ENCODE measurements around the gene LSM2. TPM values are rescaled to one million over a fixed set of nuclear protein-coding genes. Genes with fewer than 3 reads are reported as not detected.

Gene LSM2
- total RNA-seq, 2 donors from 2014 or later: 94.6 to 113 TPM

DNA sequence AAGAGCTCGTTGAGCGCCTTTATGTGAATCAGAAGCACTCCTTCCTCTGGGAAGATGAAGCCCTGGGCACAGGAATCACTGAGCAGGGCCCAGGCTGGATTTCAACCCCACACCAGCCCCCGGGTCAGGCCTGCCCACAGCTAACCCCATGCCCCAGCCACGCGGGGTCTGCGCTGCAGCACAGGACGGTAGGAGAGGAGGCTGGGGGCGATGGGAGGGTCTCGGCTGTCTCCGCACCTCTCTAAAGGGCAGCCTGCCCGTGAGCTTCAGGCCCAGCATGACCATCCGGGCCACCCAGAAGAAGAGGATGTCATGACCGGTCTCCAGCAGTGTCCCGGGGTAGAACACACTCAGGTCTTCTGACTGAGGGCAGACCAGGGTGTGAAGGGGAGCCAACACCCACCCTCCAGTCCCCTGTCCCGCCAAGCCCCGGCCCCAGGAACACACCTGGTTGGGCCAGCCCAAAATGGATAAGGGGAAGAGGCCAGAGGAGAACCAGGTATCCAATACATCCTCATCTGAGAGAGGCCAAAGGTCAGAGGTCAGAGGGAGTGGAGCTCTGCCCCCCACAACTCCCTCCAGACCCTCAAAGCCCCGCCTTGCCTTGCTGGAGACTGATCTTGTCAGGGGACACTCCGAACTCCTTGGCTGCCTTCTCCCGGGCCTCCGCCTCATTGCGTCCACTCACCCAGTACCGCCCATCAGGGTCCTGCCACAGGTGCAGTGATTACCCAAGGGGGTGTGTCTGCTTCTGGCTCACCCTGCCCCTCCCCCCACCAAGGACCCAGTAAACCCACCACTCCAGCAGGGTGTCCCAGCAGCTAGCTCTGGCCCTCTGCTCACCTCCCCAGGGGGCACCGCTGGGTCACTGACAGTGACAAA, 25.3 kb downstream of the LSM2 start:
- H3K27ac Mint-ChIP-seq: no peak overlapping the region
- H3K36me3 Mint-ChIP-seq: no peaks in the 10 kb centered on the region
- H3K4me1 Mint-ChIP-seq (ENCODE audit: low read depth in 2 of 2): peaks cover 6 to 11% of the 10 kb centered on the region in 2 donors

DNA sequence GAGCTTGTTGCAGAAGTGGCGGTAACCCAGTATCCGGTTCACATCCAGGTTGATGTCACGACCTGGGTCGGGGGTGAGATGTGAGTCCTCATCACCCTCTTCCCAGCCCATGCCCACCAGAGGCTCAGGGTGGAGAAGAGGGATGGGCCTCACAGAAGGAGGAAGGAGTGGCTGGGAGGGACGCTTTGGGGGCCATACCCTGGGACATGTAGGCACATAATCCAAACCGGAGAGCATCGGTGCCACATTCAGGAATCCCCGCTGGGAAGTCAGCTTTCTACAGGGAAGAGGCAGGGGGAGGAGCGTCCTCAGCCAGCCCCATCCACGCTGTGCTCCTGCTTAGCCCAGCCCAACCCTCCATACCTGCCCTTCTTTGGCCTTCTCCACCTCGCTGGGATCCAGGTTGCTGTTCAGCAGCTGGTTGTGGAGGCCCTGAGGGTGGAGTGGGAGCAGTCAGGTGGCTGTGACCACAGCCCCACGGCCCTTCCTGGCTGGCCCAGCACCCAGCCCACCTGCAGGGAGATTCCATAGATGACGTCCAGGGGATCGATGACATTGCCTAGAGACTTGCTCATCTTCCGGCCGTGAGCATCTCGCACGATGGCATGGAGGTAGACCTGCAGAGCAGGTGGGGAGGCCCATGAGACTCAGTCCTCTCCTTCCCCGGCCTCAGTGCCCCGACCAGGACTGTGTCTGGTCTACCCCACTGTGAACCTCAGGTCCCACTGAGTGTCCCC, 26.1 kb downstream of the LSM2 start:
- ATAC-seq (no peak), DNase-seq (ENCODE audit: low spot score) (no peak)
- Mint-ChIP-seq H3K9me3 (no peaks in the 10 kb centered on the region), H3K27me3 (no peaks in the 10 kb centered on the region), H3K36me3 (no peaks in the 10 kb centered on the region), H3K27ac (no peak overlapping the region), H3K4me3 (no peak overlapping the region), H3K4me1 (ENCODE audit: low read depth in 2 of 2) (peaks cover 10 to 14% of the 10 kb centered on the region in 2 donors)

More for the DNA sequence above, 25.3 kb downstream of the LSM2 start:
- no peak for ATAC-seq
- Mint-ChIP-seq H3K4me3 (no peak overlapping the region), H3K27me3 (no peaks in the 10 kb centered on the region), H3K9me3 (no peaks in the 10 kb centered on the region)
- no peak for DNase-seq (ENCODE audit: low spot score)

DNA sequence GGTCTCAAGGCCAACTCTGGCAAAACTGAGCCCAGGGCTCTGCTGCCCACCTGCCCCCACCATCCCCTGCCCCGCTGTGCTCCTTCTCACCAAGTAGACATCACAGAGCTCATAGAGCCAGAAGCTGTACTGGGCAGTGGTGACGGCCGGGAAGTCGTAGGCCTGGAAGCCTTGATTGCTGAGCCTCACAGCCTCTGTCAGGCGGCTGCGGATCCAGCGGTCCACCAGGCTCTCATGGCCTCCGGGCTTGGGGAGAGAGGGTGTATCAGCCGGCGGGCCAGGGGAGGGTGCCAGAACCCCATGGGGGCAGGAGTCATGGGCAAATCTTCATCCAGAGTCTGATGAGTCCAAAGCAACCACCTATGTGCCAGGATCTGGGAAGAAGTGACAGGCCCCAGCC, 26.9 kb downstream of the LSM2 start:
- Mint-ChIP-seq H3K4me3 (no peak overlapping the region), H3K36me3 (no peaks in the 10 kb centered on the region), H3K27me3 (no peaks in the 10 kb centered on the region), H3K27ac (no peak overlapping the region), H3K9me3 (no peaks in the 10 kb centered on the region), H3K4me1 (ENCODE audit: low read depth in 2 of 2) (peaks cover 14% of the 10 kb centered on the region in 2 donors)
- ATAC-seq: no peak
- DNase-seq (ENCODE audit: low spot score): no peak

- H3K9me3 Mint-ChIP-seq: no peaks in the 10 kb centered on the region
- H3K4me1 Mint-ChIP-seq (ENCODE audit: low read depth in 2 of 2): peaks cover 14% of the 10 kb centered on the region in 2 donors
- no peak overlapping the region for H3K4me3 Mint-ChIP-seq
Observed at GRCh38 chr6:31778999-31779885, 27.5 kb downstream of the LSM2 start.

GRCh38 chr6:31778193-31778592, 28.6 kb downstream of the LSM2 start:
- Mint-ChIP-seq H3K27ac (peak overlapping the region in 1 of 2 donors; percentile 79), H3K4me1 (ENCODE audit: low read depth in 2 of 2) (peaks cover 14% of the 10 kb centered on the region in 2 donors), H3K9me3 (no peaks in the 10 kb centered on the region), H3K36me3 (no peaks in the 10 kb centered on the region), H3K27me3 (no peaks in the 10 kb centered on the region), H3K4me3 (no peak overlapping the region)
- DNase-seq (ENCODE audit: low spot score) (no peak), ATAC-seq (no peak)

More at GRCh38 chr6:31778999-31779885, 27.5 kb downstream of the LSM2 start:
- no peak for DNase-seq (ENCODE audit: low spot score)
- Mint-ChIP-seq H3K36me3 (no peaks in the 10 kb centered on the region), H3K27ac (no peak overlapping the region), H3K27me3 (no peaks in the 10 kb centered on the region)
- ATAC-seq: no peak

GRCh38 chr6:31777667-31778050, 29.1 kb downstream of the LSM2 start:
- DNase-seq (ENCODE audit: low spot score) (no peak), ATAC-seq (no peak)
- Mint-ChIP-seq H3K9me3 (no peaks in the 10 kb centered on the region), H3K4me1 (ENCODE audit: low read depth in 2 of 2) (peaks cover 17 to 18% of the 10 kb centered on the region in 2 donors), H3K27ac (peak overlapping the region; percentile 16 to 79), H3K4me3 (no peak overlapping the region), H3K36me3 (no peaks in the 10 kb centered on the region), H3K27me3 (no peaks in the 10 kb centered on the region)

GRCh38 chr6:31776989-31777666, 29.6 kb downstream of the LSM2 start, which contains the start of gene VWA7:
Gene VWA7 (minus strand): TSS chr6:31777328. CDS start chr6:31776779, 549 bp downstream.
- no peaks in the 10 kb centered on the region for H3K9me3 Mint-ChIP-seq
- ATAC-seq (peak; percentile 84 to 85), DNase-seq (ENCODE audit: low spot score) (peak; percentile 71)

GRCh38 chr6:31776485-31776988, 30.2 kb downstream of the LSM2 start:
- no peaks in the 10 kb centered on the region for H3K9me3 Mint-ChIP-seq
- no peaks in the 10 kb centered on the region for H3K36me3 Mint-ChIP-seq
- peak overlapping the region; percentile 16 for H3K4me3 Mint-ChIP-seq
- no peaks in the 10 kb centered on the region for H3K27me3 Mint-ChIP-seq
- peaks cover 18 to 19% of the 10 kb centered on the region in 2 donors for H3K4me1 Mint-ChIP-seq (ENCODE audit: low read depth in 2 of 2)
- peak overlapping the region in 1 of 2 donors; percentile 79 for H3K27ac Mint-ChIP-seq
- ATAC-seq (no peak), DNase-seq (ENCODE audit: low spot score) (no peak)

More at GRCh38 chr6:31776989-31777666, 29.6 kb downstream of the LSM2 start, which contains the start of gene VWA7:
- Mint-ChIP-seq H3K27ac (peak within 1 kb of the TSS; percentile 16 to 79), H3K4me3 (peak within 1 kb of the TSS; percentile 16), H3K4me1 (ENCODE audit: low read depth in 2 of 2) (peaks cover 18 to 19% of the 10 kb centered on the region in 2 donors), H3K36me3 (no peaks in the 10 kb centered on the region), H3K27me3 (no peaks in the 10 kb centered on the region)

GRCh38 chr6:31775633-31776484, 30.9 kb downstream of the LSM2 start:
- no peaks in the 10 kb centered on the region for H3K9me3 Mint-ChIP-seq
- peak overlapping the region; percentile 16 for H3K4me3 Mint-ChIP-seq
- DNase-seq (ENCODE audit: low spot score): no peak
- no peak for ATAC-seq
- peak overlapping the region in 1 of 2 donors; percentile 79 for H3K27ac Mint-ChIP-seq
- H3K27me3 Mint-ChIP-seq: no peaks in the 10 kb centered on the region
- H3K36me3 Mint-ChIP-seq: no peaks in the 10 kb centered on the region
- H3K4me1 Mint-ChIP-seq (ENCODE audit: low read depth in 2 of 2): peaks cover 23 to 24% of the 10 kb centered on the region in 2 donors

GRCh38 chr6:31775184-31775583, 31.6 kb downstream of the LSM2 start:
- Mint-ChIP-seq H3K27ac (peak overlapping the region in 1 of 2 donors; percentile 79), H3K4me3 (no peak overlapping the region), H3K36me3 (no peaks in the 10 kb centered on the region), H3K27me3 (no peaks in the 10 kb centered on the region), H3K9me3 (no peaks in the 10 kb centered on the region), H3K4me1 (ENCODE audit: low read depth in 2 of 2) (peaks cover 23 to 24% of the 10 kb centered on the region in 2 donors)
- DNase-seq (ENCODE audit: low spot score) (no peak), ATAC-seq (no peak)

GRCh38 chr6:31771992-31772358, 34.8 kb downstream of the LSM2 start:
- Mint-ChIP-seq H3K9me3 (no peaks in the 10 kb centered on the region), H3K36me3 (no peaks in the 10 kb centered on the region), H3K4me1 (ENCODE audit: low read depth in 2 of 2) (peaks cover 23 to 24% of the 10 kb centered on the region in 2 donors), H3K4me3 (no peak overlapping the region), H3K27me3 (no peaks in the 10 kb centered on the region), H3K27ac (no peak overlapping the region)
- DNase-seq (ENCODE audit: low spot score): no peak
- no peak for ATAC-seq

GRCh38 chr6:31770860-31771259, 35.9 kb downstream of the LSM2 start:
- H3K4me3 Mint-ChIP-seq: no peak overlapping the region
- no peaks in the 10 kb centered on the region for H3K36me3 Mint-ChIP-seq
- ATAC-seq: no peak
- peaks cover 17 to 19% of the 10 kb centered on the region in 2 donors for H3K4me1 Mint-ChIP-seq (ENCODE audit: low read depth in 2 of 2)
- H3K27ac Mint-ChIP-seq: no peak overlapping the region
- no peaks in the 10 kb centered on the region for H3K27me3 Mint-ChIP-seq
- no peak for DNase-seq (ENCODE audit: low spot score)
- no peaks in the 10 kb centered on the region for H3K9me3 Mint-ChIP-seq
